HG03558 (cell line): ENCODE results near the gene KIF1B.

Experiments
- ATAC-seq: cut with Tn5 transposase; IDR thresholded peaks from one replicate; pipeline ENCODE4 v1.9.1; 2021; ENCODE audit warnings: moderate number of reproducible peaks; ENCODE audit not compliant: unreplicated experiment; ENCODE audit errors: extremely low read depth

The KIF1B gene

GRCh38 chr1:10267921-10268320, 57.6 kb downstream of the KIF1B start:
- no peak for ATAC-seq

- ATAC-seq, result no peak
Measured at GRCh38 chr1:10271090-10271489, 60.7 kb downstream of the KIF1B start.

- ATAC-seq, result no peak
Measured at GRCh38 chr1:10271869-10272268, 61.5 kb downstream of the KIF1B start.

- no peak for ATAC-seq
Measured at GRCh38 chr1:10272274-10272673, 61.9 kb downstream of the KIF1B start.

- ATAC-seq, result no peak
Measured at GRCh38 chr1:10278880-10279279, 68.5 kb downstream of the KIF1B start.

- ATAC-seq, result no peak
Measured at GRCh38 chr1:10280439-10281350, 70.3 kb downstream of the KIF1B start.

- ATAC-seq, result no peak
Measured at GRCh38 chr1:10283318-10283984, 73.1 kb downstream of the KIF1B start.

- no peak for ATAC-seq
Measured at GRCh38 chr1:10286244-10286643, 75.9 kb downstream of the KIF1B start.

GRCh38 chr1:10287023-10287645, 76.8 kb downstream of the KIF1B start:
- no peak for ATAC-seq

GRCh38 chr1:10288029-10288615, 77.8 kb downstream of the KIF1B start:
- no peak for ATAC-seq

- ATAC-seq, result no peak
Measured at GRCh38 chr1:10291705-10292104, 81.3 kb downstream of the KIF1B start.

GRCh38 chr1:10292188-10292587, 81.8 kb downstream of the KIF1B start:
- no peak for ATAC-seq

- no peak for ATAC-seq
Measured at GRCh38 chr1:10295481-10296085, 85.2 kb downstream of the KIF1B start.

GRCh38 chr1:10299151-10299550, 88.8 kb downstream of the KIF1B start:
- no peak for ATAC-seq

- no peak for ATAC-seq
Measured at GRCh38 chr1:10302416-10302815, 92.0 kb downstream of the KIF1B start.

- ATAC-seq, result no peak
Measured at GRCh38 chr1:10304295-10304694, 93.9 kb downstream of the KIF1B start.

- ATAC-seq, result no peak
Measured at GRCh38 chr1:10306435-10306834, 96.1 kb downstream of the KIF1B start.

- no peak for ATAC-seq
Measured at GRCh38 chr1:10308001-10308400, 97.6 kb downstream of the KIF1B start.

GRCh38 chr1:10309243-10310011, 99.1 kb downstream of the KIF1B start:
- no peak for ATAC-seq

GRCh38 chr1:10316752-10317151, 106.4 kb downstream of the KIF1B start:
- no peak for ATAC-seq
